Kidney capillary endothelial cell (primary cell): ENCODE data around the gene FGF16.
"Not testable (repeated sequence)": the region's sequence is repeated elsewhere in the genome, so short reads cannot be mapped to it uniquely, and the experiment has no call there.

ENCODE experiments used
- DNase-seq: peaks from one replicate; pipeline ENCODE4 v3.0.0-alpha.2; 2018; ENCODE audit warnings: low spot score

Gene FGF16

DNA sequence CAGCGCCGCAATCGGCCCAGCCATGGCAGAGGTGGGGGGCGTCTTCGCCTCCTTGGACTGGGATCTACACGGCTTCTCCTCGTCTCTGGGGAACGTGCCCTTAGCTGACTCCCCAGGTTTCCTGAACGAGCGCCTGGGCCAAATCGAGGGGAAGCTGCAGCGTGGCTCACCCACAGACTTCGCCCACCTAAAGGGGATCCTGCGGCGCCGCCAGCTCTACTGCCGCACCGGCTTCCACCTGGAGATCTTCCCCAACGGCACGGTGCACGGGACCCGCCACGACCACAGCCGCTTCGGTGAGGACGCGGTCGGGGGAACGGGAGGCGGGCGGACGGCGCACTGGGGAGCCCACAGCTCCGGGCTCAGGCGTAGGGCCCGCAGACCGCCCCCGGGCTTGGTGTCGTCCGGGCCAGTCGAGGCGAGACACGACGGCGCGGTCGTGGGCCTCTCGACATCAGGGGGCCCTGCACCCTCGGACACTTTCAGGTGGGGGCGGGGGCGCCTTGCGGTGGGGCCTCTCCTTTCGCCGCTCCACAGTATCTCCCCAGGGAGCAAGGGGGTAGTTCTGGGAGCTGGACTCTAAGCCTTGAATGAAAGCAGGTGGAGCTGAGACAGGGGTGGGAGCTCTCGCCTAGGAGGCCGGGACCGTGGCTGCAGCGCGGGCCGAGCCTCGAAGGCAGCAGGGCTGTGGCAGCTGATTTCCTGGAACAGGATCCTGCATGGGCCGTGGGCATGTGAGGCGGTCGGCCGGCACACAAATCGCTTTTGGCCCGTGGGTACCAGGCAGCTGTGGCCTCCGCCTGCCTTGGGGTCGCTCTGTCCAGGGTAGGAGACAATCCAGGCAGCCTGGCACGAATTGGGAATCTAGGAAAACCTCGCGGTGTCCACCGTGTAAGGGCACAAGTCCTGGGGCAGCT is 722 bp downstream of the FGF16 start:
- no peak for DNase-seq

DNA sequence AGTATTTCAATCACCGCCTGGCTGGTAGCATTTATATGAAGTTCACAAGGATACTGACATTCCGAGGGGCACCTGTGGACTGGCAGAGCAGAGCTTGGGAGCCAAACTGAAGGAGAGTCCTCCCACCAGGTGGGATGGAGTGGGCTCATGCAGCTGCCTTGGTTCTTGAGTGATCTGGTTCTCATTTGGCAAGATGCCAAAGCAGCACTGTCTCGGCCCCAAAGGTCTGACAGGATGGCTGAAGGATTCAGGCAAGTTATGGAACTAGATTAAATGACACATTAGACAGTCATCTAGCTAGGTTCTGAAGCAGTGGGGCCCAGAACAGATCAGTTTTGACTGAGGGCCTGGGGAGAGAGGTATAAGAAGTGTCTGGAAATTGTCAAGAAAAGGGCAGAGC is 3.2 kb downstream of the FGF16 start:
- DNase-seq = no peak

DNA sequence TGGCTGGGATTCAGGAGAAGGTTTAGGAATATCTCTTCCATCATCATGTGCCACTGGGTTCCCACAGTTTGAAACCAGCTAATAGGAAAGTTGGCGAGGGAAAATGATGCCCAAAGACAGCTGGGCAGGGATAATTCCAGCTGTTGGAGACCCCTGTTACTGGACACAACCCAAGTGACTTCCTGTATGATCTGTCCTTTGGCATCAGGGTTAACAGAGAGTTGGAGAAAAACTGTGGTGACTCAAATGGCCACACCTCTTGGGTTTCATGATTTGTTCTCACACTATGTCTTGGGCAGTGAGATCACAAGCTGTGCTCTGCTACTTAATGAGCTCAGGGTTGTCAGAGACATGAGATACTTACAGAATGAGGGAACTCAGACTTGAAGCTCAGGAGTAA is 3.8 kb downstream of the FGF16 start:
- peak; percentile 62 for DNase-seq

DNA sequence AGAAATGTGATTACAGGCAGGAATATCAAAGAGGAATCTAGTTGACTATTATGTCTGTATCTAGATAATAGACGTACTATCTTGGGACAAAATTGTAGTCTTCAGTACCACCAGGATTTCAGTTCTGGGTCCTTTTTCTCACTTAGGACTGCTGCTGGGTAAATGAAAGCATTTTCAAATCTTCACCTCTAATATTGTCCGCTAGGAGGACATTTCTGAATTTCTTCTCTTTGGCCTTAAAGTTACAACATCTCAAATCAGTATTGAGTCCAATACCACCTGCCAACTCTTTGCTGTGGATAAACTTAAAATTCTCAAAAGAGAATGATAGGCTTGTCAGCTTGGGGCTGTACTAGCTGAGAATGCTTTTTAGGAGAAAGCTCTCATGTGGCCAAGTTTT is 6.0 kb downstream of the FGF16 start:
- DNase-seq = no peak

DNA sequence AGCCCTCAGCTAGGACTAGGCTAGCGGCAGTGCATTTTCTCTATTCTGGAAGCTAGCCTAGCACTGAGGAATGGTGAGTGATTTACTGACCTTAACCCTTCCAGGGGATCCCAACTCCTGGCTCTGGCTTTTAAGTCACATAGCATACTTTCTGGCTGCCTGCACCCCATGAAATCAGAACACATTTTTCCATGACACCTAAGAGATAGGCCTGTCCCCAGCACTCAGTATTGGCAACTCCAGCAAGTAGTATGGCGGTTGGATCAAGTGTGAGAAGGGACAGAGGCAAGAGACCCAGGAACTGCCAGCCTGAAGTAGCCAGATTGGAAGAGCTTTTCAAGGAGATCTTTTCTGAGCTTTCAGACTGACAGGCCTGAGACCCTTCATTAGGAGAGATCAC is 8.2 kb downstream of the FGF16 start:
- DNase-seq = no peak

DNA sequence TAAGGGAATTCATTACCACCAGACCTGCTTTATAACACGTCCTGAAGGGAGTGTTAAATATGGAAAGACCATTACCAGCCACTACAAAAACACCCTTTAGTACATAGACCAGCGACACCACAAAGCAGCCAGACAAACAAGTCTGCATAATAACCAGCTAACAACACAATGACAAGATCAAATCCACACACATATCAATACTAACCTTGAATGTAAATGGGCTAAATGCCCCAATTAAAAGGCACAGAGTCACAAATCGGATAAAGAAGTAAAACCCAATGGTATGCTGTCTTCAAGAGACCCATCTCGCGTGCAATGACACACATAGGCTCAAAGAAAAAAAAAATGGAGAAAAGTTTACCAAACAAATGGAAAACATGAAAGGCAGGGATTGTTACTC is 36.9 kb downstream of the FGF16 start:
- no peak for DNase-seq

DNA sequence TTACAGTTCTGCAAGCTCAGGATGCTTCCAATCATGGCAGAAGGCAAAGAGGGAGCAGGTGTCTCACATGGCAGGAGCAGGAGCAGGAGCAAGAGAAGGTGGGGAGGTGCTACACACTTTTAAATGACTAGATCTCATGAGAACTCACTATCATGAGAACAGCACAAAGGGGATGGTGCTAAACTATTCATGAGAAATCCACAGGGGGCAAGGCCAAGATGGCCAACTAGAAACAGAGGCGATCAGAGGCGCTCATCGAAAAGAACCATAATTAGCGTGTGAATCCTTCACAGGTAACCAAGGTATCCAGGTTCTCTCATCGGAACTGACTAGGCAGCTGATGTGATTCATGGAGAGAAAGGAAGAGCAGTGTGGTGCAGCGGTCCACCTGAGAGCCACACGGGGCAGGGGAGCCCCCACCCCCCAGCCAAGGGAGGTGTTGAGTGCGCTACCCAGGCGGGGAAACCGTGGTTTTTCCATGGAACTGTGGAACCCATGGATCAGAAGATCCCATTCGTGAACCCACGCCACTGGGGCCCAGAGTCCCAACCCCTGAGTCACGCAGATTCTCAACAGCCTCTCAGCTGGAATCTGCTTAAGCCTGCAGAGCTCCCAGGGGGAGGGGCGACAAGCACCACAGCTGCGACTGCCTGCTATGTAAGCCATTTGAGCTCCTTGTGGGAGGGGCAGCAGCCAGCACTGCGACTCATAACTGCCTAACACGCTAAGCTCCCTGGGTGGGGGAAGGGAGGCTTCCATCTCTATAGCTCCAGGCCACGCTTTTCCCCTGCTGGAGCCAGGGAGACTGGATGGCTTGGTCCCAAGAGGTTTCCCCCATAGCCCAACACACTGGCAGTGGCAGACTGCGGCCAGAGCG is 46.7 kb downstream of the FGF16 start:
- no peak for DNase-seq

DNA sequence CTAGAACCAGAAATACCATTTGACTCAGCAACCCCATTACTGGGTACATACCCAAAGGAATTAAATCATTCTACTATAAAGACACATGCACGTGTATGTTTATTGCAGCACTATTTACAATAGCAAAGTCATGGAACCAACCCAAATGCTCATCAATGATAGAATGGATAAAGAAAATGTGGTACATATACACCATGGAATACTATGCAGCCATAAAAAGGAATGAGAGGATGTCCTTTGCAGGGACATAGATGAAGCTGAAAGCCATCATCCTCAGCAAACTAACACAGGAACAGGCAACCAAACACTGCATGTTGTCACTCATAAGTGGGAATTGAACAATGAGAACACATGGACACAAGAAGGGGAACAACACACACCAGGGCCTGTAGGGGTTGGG is 53.0 kb downstream of the FGF16 start:
- not testable (repeated sequence) for DNase-seq

DNA sequence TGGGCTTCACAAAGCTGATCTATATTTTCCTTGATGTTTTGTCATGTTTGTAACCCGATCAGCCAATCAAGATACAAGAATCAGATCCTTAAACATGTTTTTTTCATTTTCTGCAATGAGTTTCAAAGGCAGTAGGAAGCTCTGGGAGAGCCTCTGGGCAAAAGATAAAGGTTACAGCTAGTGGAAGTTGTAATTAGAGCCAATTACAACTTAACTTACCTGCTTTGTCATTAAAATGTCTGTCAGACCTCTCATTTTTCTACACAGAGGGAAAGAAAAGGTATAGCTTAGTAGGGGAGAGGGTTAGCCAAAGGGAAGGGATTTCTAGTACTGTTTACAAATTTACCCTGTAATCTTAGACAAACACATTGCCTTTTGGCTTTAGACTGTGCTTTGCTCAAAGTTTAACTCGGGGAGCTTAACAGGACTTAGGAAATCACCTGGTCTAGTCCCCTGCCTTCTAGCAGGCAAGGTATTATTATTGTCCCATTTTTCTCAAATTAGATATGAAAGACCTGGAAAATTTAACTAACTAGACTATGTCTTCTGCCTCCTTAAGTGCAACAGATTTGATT is 55.8 kb downstream of the FGF16 start:
- DNase-seq = no peak

DNA sequence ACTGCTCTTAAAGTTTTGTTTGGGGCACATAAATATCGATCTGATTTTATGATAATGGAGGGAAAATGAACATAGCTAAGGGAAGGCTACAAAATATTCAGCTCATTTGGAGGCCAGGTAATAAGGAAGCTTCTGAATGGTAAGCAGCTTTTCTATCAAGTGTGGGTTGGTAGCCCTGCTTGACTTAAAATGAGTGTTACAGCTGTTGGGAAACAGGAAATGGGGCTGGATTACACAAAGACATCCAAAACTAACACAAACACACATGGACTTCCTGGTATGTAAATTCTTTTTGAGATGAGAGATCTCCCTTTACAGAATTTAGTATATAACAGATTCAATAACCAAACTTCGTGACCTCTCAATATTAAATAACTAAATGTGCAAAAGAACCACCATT is 58.0 kb downstream of the FGF16 start:
- DNase-seq = no peak
